Tibial nerve (tissue), 4 donors: ENCODE measurements around the gene NOC2L. TPM values are rescaled to one million over a fixed set of nuclear protein-coding genes. Genes with fewer than 3 reads are reported as not detected.

Source experiments
- DNase-seq, 2 donors: peaks; one replicate each; pipeline ENCODE4 v3.0.0-alpha.2; 2019; ENCODE audit warnings: low spot score in 2 of 2
- H3K27ac ChIP-seq, 4 donors: fragments of 200-600 bp; sonication (generic) in 3 of 4; one replicate each; pipeline ENCODE4 v1.5.1; 2017 to 2019; ENCODE audit warnings: mild to moderate bottlenecking in 1 of 4
- H3K27me3 ChIP-seq, 2 donors: fragments of 200-600 bp; sonication (generic) in 1 of 2; one replicate each; pipeline versions ENCODE4 v1.5.1 to v1.6.0; 2017 to 2019
- H3K36me3 ChIP-seq, 3 donors: fragments of 200-600 bp; sonication (generic); one replicate each; pipeline ENCODE4 v1.5.1; 2018 to 2019
- H3K4me1 ChIP-seq, 4 donors: fragments of 200-600 bp; sonication (generic) in 3 of 4; one replicate each; pipeline ENCODE4 v1.5.1; 2017 to 2019
- H3K4me3 ChIP-seq, 4 donors: fragments of 200-600 bp; sonication (generic) in 3 of 4; one replicate each; pipeline ENCODE4 v1.5.1; 2017 to 2019; ENCODE audit warnings: mild to moderate bottlenecking in 1 of 4, moderate library complexity in 1 of 4
- H3K9me3 ChIP-seq, 4 donors: fragments of 200-600 bp; sonication (generic) in 3 of 4; one replicate each; pipeline ENCODE4 v1.5.1; 2017 to 2019
- CTCF ChIP-seq, 5 experiments: fragments of 200-600 bp in 3 of 5; fragments of 450-650 bp in 2 of 5; sonication (generic) in 3 of 5; IDR thresholded peaks; one replicate each; pipeline ENCODE4 v1.5.1; 2016 to 2019; ENCODE audit warnings: antibody characterized with exemption in 5 of 5, mild to moderate bottlenecking in 3 of 5, moderate library complexity in 2 of 5
- EP300 ChIP-seq, 2 donors: sonication (generic); formaldehyde crosslinking; IDR thresholded peaks; one replicate each; pipeline ENCODE4 v1.6.1; 2017; ENCODE audit warnings: antibody characterized with exemption in 2 of 2, mild to moderate bottlenecking in 1 of 2
- POLR2A ChIP-seq, 2 donors: fragments of 450-650 bp; IDR thresholded peaks; one replicate each; pipeline ENCODE4 v1.6.1; 2017; ENCODE audit warnings: antibody characterized with exemption in 2 of 2, mild to moderate bottlenecking in 2 of 2, moderate library complexity in 2 of 2
- WGBS, 2 donors: methylation state at CpG; one replicate each; pipeline ENCODE4 v1.1.5; 2018; 5-methylcytosine and 5-hydroxymethylcytosine counted together
- total RNA-seq, 4 donors: library from RNA; depleted of rRNA; stranded (reverse); fragments of >200 nt; gene quantifications; one replicate each; pipeline ENCODE4 v1.1.0, GENCODE V29; 2016

NOC2L gene
- total RNA-seq, 4 donors from 2014 or later: 28.2 to 54.0 (median 46.4) TPM

GRCh38 chr1:942411-942821 is 16.6 kb downstream of the NOC2L start:
- Histone ChIP-seq H3K9me3 (no peaks in the 10 kb centered on the region), H3K27me3 (peaks cover 0 to 51% of the 10 kb centered on the region in 2 donors), H3K27ac (peak overlapping the region in 1 of 4 donors; percentile 76), H3K4me3 (peak overlapping the region in 2 of 4 donors; percentile 28 to 46), H3K36me3 (peaks cover 0 to 39% (median 0%) of the 10 kb centered on the region in 3 donors), H3K4me1 (peaks cover 0 to 53% (median 24%) of the 10 kb centered on the region in 4 donors)
- DNase-seq: no peak
- TF ChIP-seq EP300 (IDR thresholded peaks at IDR 0.05) (no peak), POLR2A (IDR thresholded peaks at IDR 0.05) (no peak), CTCF (IDR thresholded peaks at IDR 0.05) (no peak)
- WGBS, 2 donors: 0 to 1% methylated on average over 3 to 17 of the region's 48 CpGs

GRCh38 chr1:941588-942383 is 17.3 kb downstream of the NOC2L start:
- no peak for DNase-seq
- Histone ChIP-seq H3K27ac (peak overlapping the region in 3 of 4 donors; percentile 36 to 76 (median 58)), H3K27me3 (peaks cover 0 to 57% of the 10 kb centered on the region in 2 donors), H3K9me3 (no peaks in the 10 kb centered on the region), H3K36me3 (peaks cover 0 to 33% (median 0%) of the 10 kb centered on the region in 3 donors), H3K4me1 (peaks cover 0 to 54% (median 24%) of the 10 kb centered on the region in 4 donors), H3K4me3 (peak overlapping the region in 3 of 4 donors; percentile 26 to 46 (median 28))
- 0 to 1% methylated on average over 7 to 33 of the region's 98 CpGs for WGBS, 2 donors
- TF ChIP-seq POLR2A (IDR thresholded peaks at IDR 0.05) (no peak), EP300 (IDR thresholded peaks at IDR 0.05) (no peak)

- Histone ChIP-seq H3K4me3 (peak overlapping the region in 3 of 4 donors; percentile 26 to 46 (median 28)), H3K27ac (peak overlapping the region; percentile 36 to 76 (median 50)), H3K36me3 (peaks cover 0 to 26% (median 0%) of the 10 kb centered on the region in 3 donors), H3K4me1 (peaks cover 0 to 61% (median 24%) of the 10 kb centered on the region in 4 donors), H3K9me3 (no peaks in the 10 kb centered on the region), H3K27me3 (peaks cover 0 to 64% of the 10 kb centered on the region in 2 donors)
- TF ChIP-seq POLR2A (IDR thresholded peaks at IDR 0.05) (no peak), EP300 (IDR thresholded peaks at IDR 0.05) (no peak), CTCF (IDR thresholded peaks at IDR 0.05) (no peak)
- DNase-seq: no peak
- 2% methylated on average over 22 to 27 of the region's 36 CpGs for WGBS, 2 donors
Observed at GRCh38 chr1:941015-941587, 18.0 kb downstream of the NOC2L start.

GRCh38 chr1:940107-941014 is 18.7 kb downstream of the NOC2L start:
- WGBS, 2 donors: 0 to 2% methylated on average over 20 to 65 of the region's 86 CpGs
- H3K36me3 ChIP-seq: peaks cover 0 to 19% (median 0%) of the 10 kb centered on the region in 3 donors
- H3K4me1 ChIP-seq: peaks cover 0 to 68% (median 24%) of the 10 kb centered on the region in 4 donors
- H3K9me3 ChIP-seq: no peaks in the 10 kb centered on the region
- no peak for TF ChIP-seq POLR2A (IDR thresholded peaks at IDR 0.05)
- peak in 1 of 5 experiments; percentile 6 for TF ChIP-seq CTCF (IDR thresholded peaks at IDR 0.05)
- peak overlapping the region; percentile 36 to 76 (median 50) for H3K27ac ChIP-seq
- peak overlapping the region; percentile 17 to 46 (median 24) for H3K4me3 ChIP-seq
- no peak for DNase-seq
- H3K27me3 ChIP-seq: peaks cover 0 to 71% of the 10 kb centered on the region in 2 donors

GRCh38 chr1:939511-940106 is 19.4 kb downstream of the NOC2L start:
- Histone ChIP-seq H3K4me3 (peak overlapping the region in 1 of 4 donors; percentile 46), H3K9me3 (no peaks in the 10 kb centered on the region), H3K27me3 (peaks cover 0 to 78% of the 10 kb centered on the region in 2 donors), H3K4me1 (peaks cover 0 to 74% (median 24%) of the 10 kb centered on the region in 4 donors), H3K36me3 (peaks cover 0 to 11% (median 0%) of the 10 kb centered on the region in 3 donors), H3K27ac (peak overlapping the region in 1 of 4 donors; percentile 76)
- TF ChIP-seq CTCF (IDR thresholded peaks at IDR 0.05) (no peak), POLR2A (IDR thresholded peaks at IDR 0.05) (no peak), EP300 (IDR thresholded peaks at IDR 0.05) (no peak)
- WGBS, 2 donors: 21 to 23% methylated on average over 17 to 18 of the region's 21 CpGs
- DNase-seq: no peak
